OCI-LY3 (cell line): ENCODE results near the gene BEST1.

Source experiments
- CTCF ChIP-seq: fragments of 200-600, 300-600 bp; sonication (generic); IDR thresholded peaks from 2 replicates; pipeline ENCODE4 v1.5.1; 2014; ENCODE audit warnings: antibody characterized with exemption, low read length, low read depth
- EZH2phosphoT487 ChIP-seq: fragments of 200-600 bp; shearing (Covaris generic); IDR thresholded peaks from 2 replicates; pipeline ENCODE4 v1.6.1; 2018; ENCODE audit warnings: antibody characterized with exemption, mixed run types, low read depth

GRCh38 chr11:61958590-61958989 is 8.4 kb downstream of the BEST1 start:
- TF ChIP-seq CTCF (no peak), EZH2phosphoT487 (no peak)
